OCI-LY3 (cell line): Measurements from ENCODE around the gene DEPP1.
A peak's percentile ranks its signal among the peaks of the same experiment; 100 is the strongest.

Experiments
- H2AFZ ChIP-seq: fragments of 200-600, 300-600 bp; shearing (Covaris generic); 2 replicates; pipeline ENCODE4 v1.6.0; 2014; ENCODE audit warnings: antibody characterized with exemption, low read depth, low read length
- H3K27ac ChIP-seq: fragments of 200-600, 300-600 bp; sonication (generic); 2 replicates; pipeline ENCODE4 v1.5.1; 2014; ENCODE audit warnings: mild to moderate bottlenecking, low read length, moderate library complexity, mixed read lengths
- H3K27me3 ChIP-seq: fragments of 200-600, 300-600 bp; sonication (generic); 2 replicates; pipeline ENCODE4 v1.6.1; 2014; ENCODE audit warnings: low read depth, low read length, mixed read lengths
- H3K36me3 ChIP-seq: fragments of 200-600, 300-600 bp; sonication (generic); replicated peaks from 2 replicates; pipeline ENCODE3; 2014; ENCODE audit warnings: low read depth, low read length, mixed read lengths
- H3K4me1 ChIP-seq: fragments of 300-600, 200-600 bp; sonication (generic); 2 replicates; pipeline ENCODE4 v1.6.1; 2014; ENCODE audit warnings: low read length, mixed read lengths
- H3K4me2 ChIP-seq: fragments of 200-600, 300-600 bp; sonication (generic); 2 replicates; pipeline ENCODE4 v1.6.1; 2014; ENCODE audit warnings: low read length, mixed read lengths
- H3K4me3 ChIP-seq: fragments of 300-600, 200-600 bp; sonication (generic); 2 replicates; pipeline ENCODE4 v1.5.1; 2014; ENCODE audit warnings: antibody characterized with exemption, mild to moderate bottlenecking, low read length, moderate library complexity
- H3K79me2 ChIP-seq: fragments of 300-600, 200-600 bp; shearing (Covaris generic); 2 replicates; pipeline ENCODE4 v1.6.1; 2014; ENCODE audit warnings: mild to moderate bottlenecking, low read length, mixed read lengths
- H3K9ac ChIP-seq: fragments of 300-600, 200-600 bp; shearing (Covaris generic); 2 replicates; pipeline ENCODE4 v1.6.0; 2014; ENCODE audit warnings: mild to moderate bottlenecking, low read length, moderate library complexity
- H3K9me3 ChIP-seq: fragments of 200-600, 300-600 bp; shearing (Covaris generic); 2 replicates; pipeline ENCODE4 v1.6.1; 2014; ENCODE audit warnings: low read length, mixed read lengths; ENCODE audit not compliant: insufficient read depth
- H4K20me1 ChIP-seq: fragments of 200-600, 300-600 bp; sonication (generic); 2 replicates; pipeline ENCODE4 v1.6.1; 2016; ENCODE audit warnings: low read length, mixed read lengths; ENCODE audit not compliant: insufficient read depth
- CTCF ChIP-seq: fragments of 200-600, 300-600 bp; sonication (generic); IDR thresholded peaks from 2 replicates; pipeline ENCODE4 v1.5.1; 2014; ENCODE audit warnings: antibody characterized with exemption, low read length, low read depth
- EZH2phosphoT487 ChIP-seq: fragments of 200-600 bp; shearing (Covaris generic); IDR thresholded peaks from 2 replicates; pipeline ENCODE4 v1.6.1; 2018; ENCODE audit warnings: antibody characterized with exemption, mixed run types, low read depth

Gene DEPP1

GRCh38 chr10:44949915-44950314 is 28.7 kb downstream of the DEPP1 start:
- Histone ChIP-seq H3K4me1 (peaks cover 50% of the 10 kb centered on the region), H3K27ac (no peak overlapping the region), H3K79me2 (no peaks in the 10 kb centered on the region), H3K9me3 (no peaks in the 10 kb centered on the region), H3K36me3 (no peaks in the 10 kb centered on the region), H2AFZ (no peak overlapping the region), H3K4me3 (no peak overlapping the region), H3K27me3 (no peaks in the 10 kb centered on the region), H3K9ac (no peak overlapping the region), H4K20me1 (no peaks in the 10 kb centered on the region), H3K4me2 (peak overlapping the region; percentile 24; the same call in 1 of the 2 replicates)
- TF ChIP-seq EZH2phosphoT487 (no peak), CTCF (no peak)

- 0 out of 2 replicates have a peak overlapping the region, but pooled peaks have one; percentile 39 for H3K4me2 ChIP-seq
- H4K20me1 ChIP-seq: no peaks in the 10 kb centered on the region
- H3K36me3 ChIP-seq: no peaks in the 10 kb centered on the region
- no peaks in the 10 kb centered on the region for H3K79me2 ChIP-seq
- H3K27ac ChIP-seq: no peak overlapping the region
- H3K27me3 ChIP-seq: no peaks in the 10 kb centered on the region
- H3K4me3 ChIP-seq: no peak overlapping the region
- H2AFZ ChIP-seq: no peak overlapping the region
- no peak overlapping the region for H3K9ac ChIP-seq
- TF ChIP-seq EZH2phosphoT487: no peak
- TF ChIP-seq CTCF: no peak
- peaks cover 50% of the 10 kb centered on the region for H3K4me1 ChIP-seq
- H3K9me3 ChIP-seq: 0 out of 2 replicates have a peak, but pooled peaks cover 3% of the 10 kb centered on the region
Observed at GRCh38 chr10:44949127-44949802, 29.3 kb downstream of the DEPP1 start.

- Histone ChIP-seq H3K4me3 (no peak overlapping the region), H3K9me3 (0 out of 2 replicates have a peak, but pooled peaks cover 6% of the 10 kb centered on the region), H4K20me1 (no peaks in the 10 kb centered on the region), H3K9ac (no peak overlapping the region), H3K27me3 (no peaks in the 10 kb centered on the region), H3K36me3 (no peaks in the 10 kb centered on the region), H3K27ac (peak overlapping the region; percentile 39), H3K79me2 (no peaks in the 10 kb centered on the region), H3K4me2 (peak overlapping the region; percentile 39), H3K4me1 (peaks cover 50% of the 10 kb centered on the region), H2AFZ (no peak overlapping the region)
- TF ChIP-seq EZH2phosphoT487: no peak
- no peak for TF ChIP-seq CTCF
Observed at GRCh38 chr10:44948642-44949041, 30.0 kb downstream of the DEPP1 start.

- Histone ChIP-seq H3K9ac (no peak overlapping the region), H3K9me3 (0 out of 2 replicates have a peak, but pooled peaks cover 6% of the 10 kb centered on the region), H3K36me3 (no peaks in the 10 kb centered on the region), H3K27me3 (no peaks in the 10 kb centered on the region), H4K20me1 (no peaks in the 10 kb centered on the region), H2AFZ (no peak overlapping the region), H3K27ac (peak overlapping the region; percentile 11), H3K4me3 (peak overlapping the region; percentile 50), H3K4me1 (peaks cover 50% of the 10 kb centered on the region), H3K79me2 (no peaks in the 10 kb centered on the region), H3K4me2 (peak overlapping the region; percentile 39)
- TF ChIP-seq CTCF (no peak), EZH2phosphoT487 (no peak)
Observed at GRCh38 chr10:44947371-44948152, 31.0 kb downstream of the DEPP1 start.
